IMR-90 (cell line): Measurements from ENCODE around the gene MALSU1. TPM values are rescaled to one million over a fixed set of nuclear protein-coding genes. Genes with fewer than 3 reads are reported as not detected.

Source experiments
- ATAC-seq: fragments of 200-7000 bp; cut with Tn5 transposase; 2 replicates; pipeline ENCODE4 v1.9.1; 2020; ENCODE audit warnings: low read depth, mild to moderate bottlenecking, moderate library complexity
- BruUV-seq: library from RNA; stranded (reverse); fragments of 400-500 nt; replicated peaks from 2 replicates; lab custom pipeline; 2021; lab: Mats Ljungman, UMichigan
- CTCF ChIA-PET: fragments of 300-600 bp; formaldehyde crosslinking; extraction: SDS; loops from one replicate; lab custom pipeline; 2021; ENCODE audit warnings: antibody characterized with exemption; lab: Yijun Ruan, JAX
- POLR2A ChIA-PET: fragments of 300-600 bp; sonication (Branson Sonifier 250); formaldehyde crosslinking; loops from one replicate; lab custom pipeline; 2022; ENCODE audit warnings: antibody characterized with exemption; ENCODE audit not compliant: unreplicated experiment; lab: Charles Lee
- DNase-seq: peaks from one replicate; pipeline ENCODE4 v3.0.0; 2013
- H2AFZ ChIP-seq: replicated peaks from 2 replicates; pipeline ENCODE3; 2013; ENCODE audit warnings: low read length, mild to moderate bottlenecking; ENCODE audit not compliant: poor library complexity
- H2AK5ac ChIP-seq: 2 replicates; pipeline ENCODE4 v1.6.1; 2013; ENCODE audit warnings: low read depth, low read length, inconsistent platforms
- H2AK9ac ChIP-seq: replicated peaks from 2 replicates; pipeline ENCODE3; 2013; ENCODE audit warnings: mild to moderate bottlenecking, low read depth, low read length, moderate library complexity; ENCODE audit not compliant: poor library complexity
- H2BK120ac ChIP-seq: 2 replicates; pipeline ENCODE4 v1.6.1; 2013; ENCODE audit warnings: low read depth, low read length, inconsistent platforms
- H2BK15ac ChIP-seq: 3 replicates; pipeline ENCODE4 v1.6.1; 2013; ENCODE audit warnings: low read depth, low read length, inconsistent platforms
- H2BK20ac ChIP-seq: 2 replicates; pipeline ENCODE4 v1.6.1; 2013; ENCODE audit warnings: low read depth, mild to moderate bottlenecking, inconsistent platforms, low read length, moderate library complexity
- H2BK5ac ChIP-seq: 2 replicates; pipeline ENCODE4 v1.6.1; 2013; ENCODE audit warnings: mild to moderate bottlenecking, low read depth, low read length, inconsistent platforms; ENCODE audit not compliant: poor library complexity, severe bottlenecking
- H3K14ac ChIP-seq: replicated peaks from 2 replicates; pipeline ENCODE4 v1.6.1; 2013; ENCODE audit warnings: low read depth, low read length, inconsistent platforms
- H3K18ac ChIP-seq: 2 replicates; pipeline ENCODE4 v1.6.1; 2013; ENCODE audit warnings: low read depth, low read length, control low read depth
- H3K23ac ChIP-seq: 2 replicates; pipeline ENCODE4 v1.6.1; 2013; ENCODE audit warnings: low read depth, low read length, inconsistent platforms
- H3K27ac ChIP-seq: 2 replicates; pipeline ENCODE4 v1.5.1; 2013; ENCODE audit warnings: mild to moderate bottlenecking, control low read depth, low read length; ENCODE audit not compliant: insufficient read depth
- H3K27me3 ChIP-seq: 2 replicates; pipeline ENCODE4 v1.6.1; 2013; ENCODE audit warnings: low read length; ENCODE audit not compliant: control insufficient read depth, insufficient read depth
- H3K36me3 ChIP-seq: 2 replicates; pipeline ENCODE4 v1.6.1; 2013; ENCODE audit warnings: low read length, mixed read lengths; ENCODE audit not compliant: control insufficient read depth, insufficient read depth
- H3K4ac ChIP-seq: 2 replicates; pipeline ENCODE4 v1.6.1; 2013; ENCODE audit warnings: low read depth, low read length, inconsistent platforms
- H3K4me1 ChIP-seq: 2 replicates; pipeline ENCODE4 v1.6.1; 2013; ENCODE audit warnings: low read length, mixed read lengths; ENCODE audit not compliant: control insufficient read depth, insufficient read depth
- H3K4me2 ChIP-seq: 2 replicates; pipeline ENCODE4 v1.6.1; 2013; ENCODE audit warnings: low read depth, mild to moderate bottlenecking, control low read depth, low read length, moderate library complexity
- H3K4me3 ChIP-seq: 2 replicates; pipeline ENCODE4 v1.5.1; 2013; ENCODE audit warnings: low read depth, mild to moderate bottlenecking, control low read depth, low read length, moderate library complexity; ENCODE audit not compliant: insufficient read depth
- H3K56ac ChIP-seq: 2 replicates; pipeline ENCODE4 v1.6.1; 2013; ENCODE audit warnings: low read length, inconsistent platforms; ENCODE audit not compliant: insufficient read depth; ENCODE audit errors: extremely low read depth
- H3K79me1 ChIP-seq, 2 experiments: 2 replicates each; pipeline ENCODE4 v1.6.1; 2013; ENCODE audit warnings: low read length in 2 of 2, inconsistent platforms in 1 of 2, low read depth in 1 of 2
- H3K9ac ChIP-seq: 2 replicates; pipeline ENCODE4 v1.6.1; 2013; ENCODE audit warnings: low read depth, low read length, control low read depth
- H3K9me1 ChIP-seq: 2 replicates; pipeline ENCODE4 v1.6.1; 2013; ENCODE audit warnings: low read length, inconsistent platforms; ENCODE audit not compliant: insufficient read depth
- H3K9me3 ChIP-seq: 2 replicates; pipeline ENCODE4 v1.6.1; 2013; ENCODE audit warnings: low read length; ENCODE audit not compliant: control insufficient read depth, insufficient read depth
- H4K20me1 ChIP-seq: 2 replicates; pipeline ENCODE4 v1.6.1; 2013; ENCODE audit warnings: low read length, inconsistent platforms; ENCODE audit not compliant: insufficient read depth
- H4K5ac ChIP-seq: 2 replicates; pipeline ENCODE4 v1.6.1; 2013; ENCODE audit warnings: mild to moderate bottlenecking, low read depth, low read length, control low read depth
- H4K8ac ChIP-seq, 2 experiments: 2 replicates each; pipeline ENCODE4 v1.6.1; 2013; ENCODE audit warnings: low read depth in 2 of 2, low read length in 2 of 2, control low read depth in 1 of 2, inconsistent platforms in 1 of 2
- H4K91ac ChIP-seq: 2 replicates; pipeline ENCODE4 v1.6.1; 2013; ENCODE audit warnings: low read depth, low read length, inconsistent platforms; ENCODE audit not compliant: insufficient read depth
- BHLHE40 ChIP-seq: fragments of 150-350 bp; IDR thresholded peaks from 2 replicates; pipeline ENCODE4 v1.6.1; 2016; ENCODE audit warnings: mild to moderate bottlenecking, low read depth, low read length
- CEBPB ChIP-seq: IDR thresholded peaks from 2 replicates; pipeline ENCODE4 v1.6.1; 2012; ENCODE audit warnings: low read depth, low read length, improper control_type of control experiment
- CHD1 ChIP-seq: IDR thresholded peaks from 2 replicates; pipeline ENCODE4 v1.6.1; 2012; ENCODE audit warnings: low read depth, low read length, improper control_type of control experiment
- FOS ChIP-seq: fragments of 150-350 bp; IDR thresholded peaks from 2 replicates; pipeline ENCODE4 v1.6.1; 2016; ENCODE audit warnings: low read depth, low read length
- MAFK ChIP-seq: IDR thresholded peaks from 2 replicates; pipeline ENCODE4 v1.6.1; 2012; ENCODE audit warnings: low read depth, low read length, improper control_type of control experiment
- MAZ ChIP-seq: IDR thresholded peaks from 2 replicates; pipeline ENCODE4 v1.6.1; 2012; ENCODE audit warnings: low read depth, mild to moderate bottlenecking, low read length, improper control_type of control experiment, moderate library complexity, borderline replicate concordance
- MXI1 ChIP-seq: IDR thresholded peaks from 2 replicates; pipeline ENCODE4 v1.6.1; 2012; ENCODE audit warnings: low read depth, mild to moderate bottlenecking, low read length, moderate library complexity, borderline replicate concordance
- NFE2L2 ChIP-seq: fragments of 150-350 bp; IDR thresholded peaks from 2 replicates; pipeline ENCODE4 v1.6.1; 2016; ENCODE audit warnings: low read depth, mild to moderate bottlenecking, low read length
- POLR2A ChIP-seq: IDR thresholded peaks from 2 replicates; pipeline ENCODE4 v1.6.1; 2012; ENCODE audit warnings: mild to moderate bottlenecking, low read depth, low read length
- RAD21 ChIP-seq: IDR thresholded peaks from 2 replicates; pipeline ENCODE4 v1.6.1; 2012; ENCODE audit warnings: low read length, improper control_type of control experiment
- RCOR1 ChIP-seq: IDR thresholded peaks from 2 replicates; pipeline ENCODE4 v1.6.1; 2012; ENCODE audit warnings: mild to moderate bottlenecking, low read length, improper control_type of control experiment; ENCODE audit not compliant: insufficient replicate concordance
- RFX5 ChIP-seq: IDR thresholded peaks from 2 replicates; pipeline ENCODE4 v1.8.0; 2012; ENCODE audit warnings: low read depth, mild to moderate bottlenecking, low read length, moderate library complexity
- SMC3 ChIP-seq: fragments of 150-350 bp; IDR thresholded peaks from 2 replicates; pipeline ENCODE4 v1.6.1; 2016; ENCODE audit warnings: low read depth, mild to moderate bottlenecking, antibody characterized with exemption, low read length, moderate library complexity
- WGBS, 2 experiments: methylation state at CpG; one replicate each; pipeline versions ENCODE4 v1.1.5 to v1.1.7; 2013; ENCODE audit warnings: missing lambda C conversion rate in 2 of 2; ENCODE audit not compliant: insufficient read length in 1 of 2; ENCODE audit errors: extremely low coverage in 2 of 2; 5-methylcytosine and 5-hydroxymethylcytosine counted together
- dilution Hi-C: fragments of 300-500 bp; cut with HindIII; formaldehyde crosslinking; loops from one replicate; pipeline ENCODE4 v1.14.3; 2018; ENCODE audit warnings: low sequenced_read_pairs; ENCODE audit not compliant: unreplicated experiment
- in situ Hi-C: fragments of 300-500 bp; cut with MboI; formaldehyde crosslinking; loops from 3 replicates; pipeline ENCODE4 v1.14.3; 2019; ENCODE audit warnings: low sequenced_read_pairs, inconsistent platforms, mixed read lengths
- intact Hi-C: fragments of 100-400 bp; cut with micrococcal nuclease; formaldehyde crosslinking; loops from 2 replicates; pipeline ENCODE4 v1.10.0; 2022
- polyA plus RNA-seq, 3 experiments: library from polyadenylated mRNA; depleted of rRNA; stranded (reverse); fragments of >200 nt; gene quantifications; 2 replicates each; pipeline ENCODE4 v1.2.3, GENCODE V29; 2012; ENCODE audit warnings: low replicate concordance in 1 of 3
- total RNA-seq: library from RNA; depleted of rRNA; stranded (reverse); fragments of >200 nt; gene quantifications from 2 replicates; pipeline ENCODE4 v1.2.3, GENCODE V29; 2012
- TF ChIP-seq, protein P1 (sequence below): fragments of 150-350 bp; IDR thresholded peaks from 2 replicates; pipeline ENCODE4 v1.6.1; 2016; ENCODE audit warnings: low read depth, mild to moderate bottlenecking, low read length, moderate library complexity, borderline replicate concordance
- TF ChIP-seq, protein P2 (sequence below): fragments of 150-350 bp; IDR thresholded peaks from 2 replicates; pipeline ENCODE4 v1.6.1; 2017; ENCODE audit warnings: mild to moderate bottlenecking, antibody characterized with exemption, low read length, low read depth
- TF ChIP-seq, protein P3 (sequence below): conservative IDR thresholded peaks from 2 replicates; pipeline ENCODE4 v1.5.1; 2012; ENCODE audit warnings: mild to moderate bottlenecking, low read depth, low read length, improper control_type of control experiment

Gene MALSU1
- total and polyA plus RNA-seq, 2 of the 4 experiments (the other 2 are of a cell fraction) = 30.5 to 36.0 TPM

DNA sequence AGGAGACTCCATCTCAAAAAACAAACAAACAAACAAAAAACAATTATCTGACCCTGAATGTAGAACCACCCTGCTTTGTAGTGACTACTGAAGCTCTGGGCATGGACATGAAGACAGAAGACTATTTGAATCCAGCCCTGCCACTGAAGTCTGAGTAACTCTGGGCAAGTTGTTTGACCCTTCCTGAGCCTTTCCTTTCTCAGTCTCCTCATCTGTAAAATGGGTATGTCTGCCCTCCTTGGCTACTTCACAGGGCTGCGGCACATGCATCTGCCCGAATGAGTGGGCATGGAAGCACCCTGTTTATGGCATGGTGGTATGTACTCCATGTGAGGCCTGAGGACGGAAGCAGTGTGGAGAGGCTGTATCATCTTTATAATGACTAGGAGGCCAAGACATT lies 22.2 kb upstream of the MALSU1 start:
- Histone ChIP-seq H3K4me2 (no peak overlapping the region), H3K4ac (no peak overlapping the region), H3K4me1 (peaks cover 2% of the 10 kb centered on the region; the same call in 1 of the 2 replicates), H2AK9ac (no peak overlapping the region), H2BK20ac (no peak overlapping the region), H3K18ac (no peak overlapping the region), H3K9me1 (peaks cover 2% of the 10 kb centered on the region; the same call in 1 of the 2 replicates), H2BK15ac (no peak overlapping the region), H3K23ac (no peak overlapping the region), H3K9me3 (no peaks in the 10 kb centered on the region), H3K27me3 (peaks cover 3% of the 10 kb centered on the region), H3K27ac (no peak overlapping the region), H4K8ac (no peak overlapping the region), H2AK5ac (no peak overlapping the region), H2AFZ (no peak overlapping the region), H3K56ac (no peak overlapping the region), H2BK120ac (no peak overlapping the region), H2BK5ac (no peak overlapping the region), H3K14ac (no peak overlapping the region), H3K79me1 (no peaks in the 10 kb centered on the region), H4K91ac (no peak overlapping the region), H3K36me3 (no peaks in the 10 kb centered on the region), H3K4me3 (no peak overlapping the region), H4K5ac (no peak overlapping the region), H3K9ac (no peak overlapping the region), H4K20me1 (no peaks in the 10 kb centered on the region)
- no CpG with 5 or more reads among the region's 3 CpGs for WGBS, 2 experiments
- in situ Hi-C loops = loop anchor here (10.0 kb wide), 1 partner anchor 428 kb away; no protein-coding TSS in a partner anchor
- DNase-seq = no peak
- TF ChIP-seq BHLHE40 (no peak), POLR2A (no peak), RFX5 (no peak), CHD1 (no peak), MAFK (no peak), CEBPB (no peak), MAZ (no peak), FOS (no peak), RCOR1 (no peak), RAD21 (no peak), MXI1 (no peak), NFE2L2 (no peak), SMC3 (no peak)
- TF ChIP-seq, protein P1, sequence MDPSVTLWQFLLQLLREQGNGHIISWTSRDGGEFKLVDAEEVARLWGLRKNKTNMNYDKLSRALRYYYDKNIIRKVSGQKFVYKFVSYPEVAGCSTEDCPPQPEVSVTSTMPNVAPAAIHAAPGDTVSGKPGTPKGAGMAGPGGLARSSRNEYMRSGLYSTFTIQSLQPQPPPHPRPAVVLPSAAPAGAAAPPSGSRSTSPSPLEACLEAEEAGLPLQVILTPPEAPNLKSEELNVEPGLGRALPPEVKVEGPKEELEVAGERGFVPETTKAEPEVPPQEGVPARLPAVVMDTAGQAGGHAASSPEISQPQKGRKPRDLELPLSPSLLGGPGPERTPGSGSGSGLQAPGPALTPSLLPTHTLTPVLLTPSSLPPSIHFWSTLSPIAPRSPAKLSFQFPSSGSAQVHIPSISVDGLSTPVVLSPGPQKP = no peak
- TF ChIP-seq, protein P2, sequence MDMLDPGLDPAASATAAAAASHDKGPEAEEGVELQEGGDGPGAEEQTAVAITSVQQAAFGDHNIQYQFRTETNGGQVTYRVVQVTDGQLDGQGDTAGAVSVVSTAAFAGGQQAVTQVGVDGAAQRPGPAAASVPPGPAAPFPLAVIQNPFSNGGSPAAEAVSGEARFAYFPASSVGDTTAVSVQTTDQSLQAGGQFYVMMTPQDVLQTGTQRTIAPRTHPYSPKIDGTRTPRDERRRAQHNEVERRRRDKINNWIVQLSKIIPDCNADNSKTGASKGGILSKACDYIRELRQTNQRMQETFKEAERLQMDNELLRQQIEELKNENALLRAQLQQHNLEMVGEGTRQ = no peak
- TF ChIP-seq, protein P3, sequence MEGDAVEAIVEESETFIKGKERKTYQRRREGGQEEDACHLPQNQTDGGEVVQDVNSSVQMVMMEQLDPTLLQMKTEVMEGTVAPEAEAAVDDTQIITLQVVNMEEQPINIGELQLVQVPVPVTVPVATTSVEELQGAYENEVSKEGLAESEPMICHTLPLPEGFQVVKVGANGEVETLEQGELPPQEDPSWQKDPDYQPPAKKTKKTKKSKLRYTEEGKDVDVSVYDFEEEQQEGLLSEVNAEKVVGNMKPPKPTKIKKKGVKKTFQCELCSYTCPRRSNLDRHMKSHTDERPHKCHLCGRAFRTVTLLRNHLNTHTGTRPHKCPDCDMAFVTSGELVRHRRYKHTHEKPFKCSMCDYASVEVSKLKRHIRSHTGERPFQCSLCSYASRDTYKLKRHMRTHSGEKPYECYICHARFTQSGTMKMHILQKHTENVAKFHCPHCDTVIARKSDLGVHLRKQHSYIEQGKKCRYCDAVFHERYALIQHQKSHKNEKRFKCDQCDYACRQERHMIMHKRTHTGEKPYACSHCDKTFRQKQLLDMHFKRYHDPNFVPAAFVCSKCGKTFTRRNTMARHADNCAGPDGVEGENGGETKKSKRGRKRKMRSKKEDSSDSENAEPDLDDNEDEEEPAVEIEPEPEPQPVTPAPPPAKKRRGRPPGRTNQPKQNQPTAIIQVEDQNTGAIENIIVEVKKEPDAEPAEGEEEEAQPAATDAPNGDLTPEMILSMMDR = no peak
- CTCF ChIA-PET = interaction anchor here (0.8 kb wide), 1 partner anchor 16 kb away, joined by 3 read pairs; no protein-coding TSS in a partner anchor
- POLR2A ChIA-PET = no interaction called here
- ATAC-seq = no peak
- BruUV-seq = no TSS peak
- dilution Hi-C loops = no loop called here
- intact Hi-C loops = loop anchor here (5.0 kb wide), 1 partner anchor 195 kb away; the partner anchor contains the start of gene IGF2BP3
